Measurements from ENCODE around the gene GSTK1. TPM values are rescaled to one million over a fixed set of nuclear protein-coding genes. Genes with fewer than 3 reads are reported as not detected.

GSTK1 gene
- total RNA-seq, 1 donor from 2014 or later = 149 TPM

DNA sequence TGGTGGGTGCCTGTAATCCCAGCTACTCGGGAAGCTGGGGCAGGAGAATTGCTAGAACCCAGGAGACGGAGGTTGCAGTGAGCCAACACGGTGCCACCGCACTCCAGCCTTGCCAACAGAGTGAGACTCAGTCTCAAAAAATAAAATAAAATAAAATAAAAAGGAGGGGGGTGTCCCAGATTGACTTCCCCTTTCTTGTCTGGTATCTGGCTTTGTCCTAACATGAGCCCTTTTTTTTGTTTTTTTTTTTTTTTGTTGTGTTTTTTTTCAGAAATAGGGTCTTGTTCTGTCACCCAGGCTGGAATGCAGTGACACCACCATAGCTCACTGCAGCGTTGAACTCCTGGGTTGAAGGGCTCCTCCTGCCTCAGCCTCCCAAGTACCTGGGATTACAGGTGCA lies 29.6 kb downstream of the GSTK1 start:
- Histone ChIP-seq H3K27ac (no peak overlapping the region), H3K27me3 (no peaks in the 10 kb centered on the region), H3K36me3 (peaks cover 63% of the 10 kb centered on the region), H3K4me3 (no peak overlapping the region), H3K4me1 (peaks cover 36% of the 10 kb centered on the region), H3K9me3 (no peaks in the 10 kb centered on the region)
- DNase-seq (no peak), ATAC-seq (no peak)
- TF ChIP-seq CTCF (IDR thresholded peaks at IDR 0.05) = no peak
- intact Hi-C loops (cut with DNase I) = no loop called here

DNA sequence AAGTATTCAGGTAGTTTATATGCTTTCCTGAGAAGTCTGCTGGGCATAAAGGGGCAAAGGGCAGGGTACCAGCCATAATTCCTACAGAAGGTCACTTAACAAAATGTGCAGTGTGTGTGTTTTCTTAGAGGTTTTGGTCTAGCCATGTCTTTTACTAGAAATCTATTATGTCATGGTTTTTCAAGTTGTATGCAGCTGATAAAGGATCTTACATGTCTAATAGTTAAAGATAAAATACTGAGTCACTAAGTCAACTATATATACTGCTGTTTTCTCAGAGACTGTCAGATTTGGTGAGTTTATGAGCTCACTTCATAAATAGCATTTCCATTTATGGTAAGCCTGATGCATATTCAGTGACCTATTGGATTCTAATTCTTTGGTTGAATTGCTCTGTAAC lies 32.6 kb downstream of the GSTK1 start:
- Histone ChIP-seq H3K9me3 (no peaks in the 10 kb centered on the region), H3K4me1 (peaks cover 28% of the 10 kb centered on the region), H3K27ac (no peak overlapping the region), H3K36me3 (peaks cover 91% of the 10 kb centered on the region), H3K27me3 (no peaks in the 10 kb centered on the region), H3K4me3 (no peak overlapping the region)
- no peak for TF ChIP-seq CTCF (IDR thresholded peaks at IDR 0.05)
- intact Hi-C loops (cut with DNase I) = no loop called here
- no peak for DNase-seq
- no peak for ATAC-seq

DNA sequence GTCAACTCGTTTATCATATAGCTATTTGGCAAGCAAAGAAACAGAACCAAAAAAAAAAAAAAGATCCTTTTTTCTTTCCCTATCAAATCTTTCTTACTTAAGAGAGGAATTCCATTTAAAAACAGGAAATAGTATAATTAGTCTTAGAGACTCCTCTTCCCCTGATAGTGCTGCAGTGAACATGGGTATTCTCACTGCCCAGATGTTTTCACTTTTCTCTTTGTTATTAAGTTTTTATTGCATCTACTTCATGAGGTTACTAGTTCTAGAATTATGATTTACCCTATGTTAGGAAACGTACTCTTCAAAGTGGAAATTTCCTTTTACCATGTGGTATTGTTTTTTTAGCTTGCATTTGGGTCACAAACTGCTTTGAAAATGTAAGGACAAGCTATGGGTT lies 33.4 kb downstream of the GSTK1 start:
- peaks cover 24% of the 10 kb centered on the region for H3K4me1 ChIP-seq
- peaks cover 99% of the 10 kb centered on the region for H3K36me3 ChIP-seq
- no peak overlapping the region for H3K27ac ChIP-seq
- intact Hi-C loops (cut with DNase I) = no loop called here
- H3K9me3 ChIP-seq = no peaks in the 10 kb centered on the region
- no peaks in the 10 kb centered on the region for H3K27me3 ChIP-seq
- no peak for TF ChIP-seq CTCF (IDR thresholded peaks at IDR 0.05)
- H3K4me3 ChIP-seq = no peak overlapping the region
- ATAC-seq (no peak), DNase-seq (no peak)

- Histone ChIP-seq H3K4me1 (peaks cover 24% of the 10 kb centered on the region), H3K4me3 (no peak overlapping the region), H3K27ac (no peak overlapping the region), H3K9me3 (no peaks in the 10 kb centered on the region), H3K36me3 (peaks cover 98% of the 10 kb centered on the region), H3K27me3 (no peaks in the 10 kb centered on the region)
- no peak for DNase-seq
- intact Hi-C loops (cut with DNase I) = no loop called here
- no peak for ATAC-seq
- no peak for TF ChIP-seq CTCF (IDR thresholded peaks at IDR 0.05)
Measured at GRCh38 chr7:143299346-143299745, 36.1 kb downstream of the GSTK1 start.

GRCh38 chr7:143299840-143300239 lies 36.6 kb downstream of the GSTK1 start:
- TF ChIP-seq CTCF (IDR thresholded peaks at IDR 0.05) = peak; percentile 62

More at GRCh38 chr7:143299840-143300239, 36.6 kb downstream of the GSTK1 start:
- Histone ChIP-seq H3K4me3 (no peak overlapping the region), H3K9me3 (no peaks in the 10 kb centered on the region), H3K27me3 (no peaks in the 10 kb centered on the region), H3K27ac (no peak overlapping the region), H3K4me1 (peaks cover 24% of the 10 kb centered on the region), H3K36me3 (peaks cover 98% of the 10 kb centered on the region)
- DNase-seq = no peak
- ATAC-seq = peak; percentile 67
- intact Hi-C loops (cut with DNase I) = loop anchor here (10.0 kb wide), 1 partner anchor 55 kb away; no protein-coding TSS in a partner anchor

Data from upper lobe of right lung (tissue), 1 donor.